Mucosa of descending colon (tissue), 3 donors: ENCODE results near the gene PDCD1LG2. TPM values are rescaled to one million over a fixed set of nuclear protein-coding genes. Genes with fewer than 3 reads are reported as not detected.
A peak's percentile ranks its signal among the peaks of the same experiment; 100 is the strongest.

Experiments used
- ATAC-seq: fragments of 200-7000 bp; cut with Tn5 transposase; one replicate; pipeline ENCODE4 v1.9.1; 2020; ENCODE audit warnings: mild to moderate bottlenecking, moderate library complexity
- DNase-seq, 3 donors: peaks; one replicate each; pipeline ENCODE4 v3.0.0-alpha.2; 2020
- H3K36me3 ChIP-seq: fragments of 200-600 bp; one replicate; pipeline ENCODE4 v1.8.0; 2021; ENCODE audit warnings: low read depth, mild to moderate bottlenecking
- H3K4me1 ChIP-seq: fragments of 200-600 bp; one replicate; pipeline ENCODE4 v1.8.0; 2021; ENCODE audit warnings: low read depth, mild to moderate bottlenecking
- H3K4me3 ChIP-seq: fragments of 200-600 bp; one replicate; pipeline ENCODE4 v1.8.0; 2021; ENCODE audit warnings: mild to moderate bottlenecking
- H3K9me3 ChIP-seq: fragments of 200-600 bp; one replicate; pipeline ENCODE4 v1.8.0; 2021; ENCODE audit warnings: mild to moderate bottlenecking
- intact Hi-C, 2 donors: fragments of 100-400 bp; cut with DNase I in 1 of 2; cut with micrococcal nuclease in 1 of 2; formaldehyde crosslinking; loops; one replicate each; pipeline versions ENCODE4 v1.11.0 to v1.11.1; 2022; cut with DNase I, micrococcal nuclease
- total RNA-seq, 3 donors: library from RNA; stranded (reverse); fragmentation: NEBNext Ultra II Directional in 2 of 3; extraction: Animal tissue kit (Norgen Biotek cat#: 25700) in 2 of 3; gene quantifications; one replicate each; pipeline versions ENCODE4 v1.2.1 to v1.2.4, GENCODE V29; 2021 to 2023
- TF ChIP-seq, protein P1 (sequence below): fragments of 200-600 bp; IDR thresholded peaks from one replicate; pipeline ENCODE4 v1.8.0; 2022; ENCODE audit warnings: antibody characterized with exemption, mild to moderate bottlenecking
- donor health status: DM: no; HTN: no; CAD: no; lungs with moderate emphysema.
- donor health status: DM: no; HTN: no; CAD: no.
- donor health status: DM: no; HTN: yes; CAD: no.

Gene PDCD1LG2
- total RNA-seq, 3 donors from 2014 or later, result 0.20 to 1.2 (median 0.63) TPM

DNA sequence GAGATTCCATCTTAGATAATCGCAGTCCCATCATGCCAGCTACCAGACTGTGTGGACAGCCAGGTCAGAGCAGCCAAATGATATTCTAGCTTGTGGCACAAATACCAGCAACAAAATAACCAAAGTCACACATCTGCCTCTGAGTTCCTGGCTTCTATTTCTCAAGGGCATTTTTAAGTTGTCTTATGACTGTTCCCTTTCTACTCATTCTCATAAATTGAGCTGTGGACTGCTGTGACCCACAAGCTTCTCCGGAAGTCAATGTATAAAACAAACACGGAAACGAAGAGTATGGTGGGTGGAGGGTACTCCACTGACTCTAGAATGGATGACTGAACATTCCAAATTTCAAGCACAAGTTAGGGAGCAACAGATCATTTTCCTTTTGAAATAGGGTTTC, 43.9 kb downstream of the PDCD1LG2 start:
- no peak for DNase-seq
- no peak for ATAC-seq
- intact Hi-C loops, result no loop called here
- Histone ChIP-seq H3K4me3 (no peak overlapping the region), H3K9me3 (no peaks in the 10 kb centered on the region), H3K36me3 (no peaks in the 10 kb centered on the region), H3K4me1 (no peaks in the 10 kb centered on the region)
- TF ChIP-seq, protein P1, sequence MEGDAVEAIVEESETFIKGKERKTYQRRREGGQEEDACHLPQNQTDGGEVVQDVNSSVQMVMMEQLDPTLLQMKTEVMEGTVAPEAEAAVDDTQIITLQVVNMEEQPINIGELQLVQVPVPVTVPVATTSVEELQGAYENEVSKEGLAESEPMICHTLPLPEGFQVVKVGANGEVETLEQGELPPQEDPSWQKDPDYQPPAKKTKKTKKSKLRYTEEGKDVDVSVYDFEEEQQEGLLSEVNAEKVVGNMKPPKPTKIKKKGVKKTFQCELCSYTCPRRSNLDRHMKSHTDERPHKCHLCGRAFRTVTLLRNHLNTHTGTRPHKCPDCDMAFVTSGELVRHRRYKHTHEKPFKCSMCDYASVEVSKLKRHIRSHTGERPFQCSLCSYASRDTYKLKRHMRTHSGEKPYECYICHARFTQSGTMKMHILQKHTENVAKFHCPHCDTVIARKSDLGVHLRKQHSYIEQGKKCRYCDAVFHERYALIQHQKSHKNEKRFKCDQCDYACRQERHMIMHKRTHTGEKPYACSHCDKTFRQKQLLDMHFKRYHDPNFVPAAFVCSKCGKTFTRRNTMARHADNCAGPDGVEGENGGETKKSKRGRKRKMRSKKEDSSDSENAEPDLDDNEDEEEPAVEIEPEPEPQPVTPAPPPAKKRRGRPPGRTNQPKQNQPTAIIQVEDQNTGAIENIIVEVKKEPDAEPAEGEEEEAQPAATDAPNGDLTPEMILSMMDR, result no peak

DNA sequence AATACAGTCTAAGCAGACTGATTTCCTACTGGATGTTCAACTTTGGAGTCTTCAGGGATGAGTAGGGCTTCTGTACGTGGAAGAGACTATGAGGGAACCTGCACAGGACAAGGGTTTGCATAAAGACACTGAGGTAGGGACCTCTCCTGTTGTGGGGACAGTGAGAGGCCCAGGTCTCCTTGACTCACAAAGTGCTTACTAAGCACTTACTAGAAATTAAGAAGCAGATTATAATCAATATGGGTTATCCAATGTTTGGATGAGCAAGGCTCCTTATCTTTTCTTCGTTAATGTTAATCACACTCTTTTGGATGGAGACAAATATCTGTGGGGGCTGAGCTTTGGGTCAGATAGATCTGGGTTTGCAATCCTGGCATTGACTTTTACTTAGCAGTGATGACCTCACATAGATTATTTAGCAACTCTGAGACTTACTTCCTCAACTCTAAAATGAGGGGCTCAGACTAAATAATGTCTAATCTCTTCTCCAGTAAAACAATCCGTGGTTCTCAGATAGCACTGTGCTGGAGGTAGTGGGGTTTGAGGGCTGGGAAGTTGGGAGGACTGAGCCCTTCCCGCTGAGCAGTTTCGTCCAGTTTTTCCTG, 45.9 kb downstream of the PDCD1LG2 start:
- no peaks in the 10 kb centered on the region for H3K36me3 ChIP-seq
- DNase-seq, result no peak
- H3K4me3 ChIP-seq, result no peak overlapping the region
- H3K4me1 ChIP-seq, result no peaks in the 10 kb centered on the region
- no peak for ATAC-seq
- H3K9me3 ChIP-seq, result no peaks in the 10 kb centered on the region
- TF ChIP-seq, protein P1, result no peak
- intact Hi-C loops, result no loop called here

DNA sequence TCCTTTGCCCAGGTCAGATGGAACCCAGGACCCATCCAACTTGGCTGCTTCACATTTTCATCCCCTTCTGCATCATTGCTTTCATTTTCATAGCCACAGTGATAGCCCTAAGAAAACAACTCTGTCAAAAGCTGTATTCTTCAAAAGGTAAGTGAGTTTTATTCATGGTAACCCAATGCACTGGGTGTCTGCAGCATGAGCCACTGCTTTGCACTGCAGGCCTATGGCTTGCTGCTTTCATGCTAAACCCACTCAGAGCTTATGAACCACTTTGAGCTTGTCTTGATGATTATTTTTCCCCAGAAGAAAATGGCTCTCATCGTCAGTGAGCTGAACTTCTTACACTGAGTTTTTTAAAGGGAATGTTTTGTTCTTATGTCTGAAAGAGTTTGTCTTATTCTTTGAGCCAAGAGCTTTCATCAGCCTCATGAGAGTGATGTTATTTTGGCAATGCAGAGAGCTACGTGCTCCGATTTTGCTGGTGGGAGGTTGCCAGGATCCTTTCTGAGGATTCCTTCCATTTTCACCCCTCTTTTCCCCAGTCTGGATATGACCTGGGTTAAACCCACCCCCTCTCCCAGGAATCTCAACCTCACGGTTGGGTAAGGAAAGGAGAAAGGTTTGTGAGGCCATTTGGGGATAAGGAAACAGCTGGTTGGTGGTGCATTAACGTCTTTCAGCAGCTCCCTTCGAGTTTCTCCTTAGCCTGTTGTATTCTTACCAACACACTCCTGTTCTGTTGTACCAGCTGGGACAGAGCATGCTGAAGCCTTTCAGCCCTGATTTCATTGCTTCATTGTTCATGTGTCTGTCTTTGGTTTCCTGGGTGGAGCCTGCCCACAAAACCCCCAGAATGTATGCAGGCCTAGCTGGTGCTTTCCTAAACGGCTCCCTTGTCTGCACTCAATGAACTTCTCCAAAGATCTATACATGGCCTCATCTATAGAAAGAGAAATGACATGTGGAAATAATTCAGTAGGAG, 47.6 kb downstream of the PDCD1LG2 start:
- Histone ChIP-seq H3K36me3 (no peaks in the 10 kb centered on the region), H3K4me1 (no peaks in the 10 kb centered on the region), H3K4me3 (no peak overlapping the region), H3K9me3 (no peaks in the 10 kb centered on the region)
- intact Hi-C loops, result no loop called here
- TF ChIP-seq, protein P1, result no peak
- DNase-seq, result peak in 1 of 3 donors; percentile 19
- peak; percentile 72 for ATAC-seq

DNA sequence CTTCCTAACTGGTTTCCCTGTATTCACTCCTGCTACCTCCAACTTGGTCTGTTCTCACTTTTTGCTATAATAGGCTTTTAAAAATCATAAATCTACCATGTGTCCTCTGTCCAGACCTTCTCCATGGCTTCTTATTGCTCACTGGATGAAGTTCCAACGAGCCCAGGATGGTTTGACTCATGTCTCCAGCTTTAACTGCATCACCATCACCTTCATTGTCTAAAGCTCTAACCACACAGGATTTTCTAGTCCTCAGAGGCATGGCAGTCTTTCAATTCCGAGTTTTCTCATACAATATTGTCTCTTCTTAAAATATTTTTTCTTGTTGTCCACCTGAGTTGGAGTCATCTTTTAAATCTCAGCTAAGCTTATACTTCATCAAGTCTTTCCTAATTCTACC, 49.3 kb downstream of the PDCD1LG2 start:
- no peaks in the 10 kb centered on the region for H3K9me3 ChIP-seq
- H3K36me3 ChIP-seq, result no peaks in the 10 kb centered on the region
- H3K4me1 ChIP-seq, result no peaks in the 10 kb centered on the region
- TF ChIP-seq, protein P1, result no peak
- H3K4me3 ChIP-seq, result no peak overlapping the region
- DNase-seq (no peak), ATAC-seq (no peak)
- intact Hi-C loops, result no loop called here

DNA sequence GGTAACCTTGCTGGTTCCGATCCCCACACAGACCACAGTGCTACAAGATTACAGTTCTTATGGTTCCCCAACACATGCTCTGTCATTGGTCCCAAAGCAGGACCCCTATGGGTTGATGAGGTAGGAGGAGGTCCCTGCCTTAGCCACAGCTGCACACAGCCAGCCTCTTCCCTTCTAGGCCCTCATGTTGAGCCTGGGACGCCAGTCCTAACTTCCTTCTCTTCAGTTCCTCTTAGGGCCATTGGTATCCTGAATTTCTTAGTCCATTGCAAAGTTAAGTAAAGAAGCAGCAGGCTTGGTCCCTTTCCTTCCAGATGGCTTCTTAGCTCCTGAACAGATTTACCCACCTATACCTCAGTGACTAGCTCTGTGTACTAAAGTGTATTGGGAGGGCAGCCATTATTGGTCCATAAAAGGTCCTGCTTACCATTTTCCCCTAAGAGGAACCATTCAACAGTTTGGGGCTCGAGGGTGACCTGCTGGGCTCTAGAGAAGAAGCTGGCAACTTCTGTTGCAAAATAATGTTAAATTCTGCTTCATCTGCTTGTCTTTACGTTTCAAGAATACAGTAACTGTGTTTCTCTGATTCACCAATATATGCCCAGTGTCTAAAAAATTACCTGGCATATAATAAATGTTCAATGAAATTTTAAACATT, 50.2 kb downstream of the PDCD1LG2 start:
- intact Hi-C loops, result no loop called here
- no peak for DNase-seq
- TF ChIP-seq, protein P1, result no peak
- Histone ChIP-seq H3K9me3 (no peaks in the 10 kb centered on the region), H3K36me3 (no peaks in the 10 kb centered on the region), H3K4me1 (no peaks in the 10 kb centered on the region), H3K4me3 (no peak overlapping the region)
- ATAC-seq, result peak; percentile 35
